Nephron progenitor cell (in vitro differentiated cells): ENCODE data around the gene PSG1.
"Not testable (repeated sequence)": the region's sequence is repeated elsewhere in the genome, so short reads cannot be mapped to it uniquely, and the experiment has no call there.

Experiments used
- DNase-seq: peaks from one replicate; pipeline ENCODE4 v3.0.0; 2021
- H3K27ac Mint-ChIP-seq: 2 replicates; pipeline ENCODE4 v1.8.0; 2021; ENCODE audit warnings: mild to moderate bottlenecking, moderate library complexity, mixed read lengths
- H3K27me3 Mint-ChIP-seq: 2 replicates; pipeline ENCODE4 v1.8.0; 2021; ENCODE audit warnings: mild to moderate bottlenecking, low read depth, mixed read lengths; ENCODE audit not compliant: poor library complexity
- H3K36me3 Mint-ChIP-seq: 2 replicates; pipeline ENCODE4 v1.8.0; 2021; ENCODE audit warnings: low read depth, mixed read lengths
- H3K4me1 Mint-ChIP-seq: 2 replicates; pipeline ENCODE4 v1.8.0; 2021; ENCODE audit warnings: mixed read lengths
- H3K4me3 Mint-ChIP-seq: 2 replicates; pipeline ENCODE4 v1.8.0; 2021; ENCODE audit warnings: mild to moderate bottlenecking, moderate library complexity, mixed read lengths
- H3K9me3 Mint-ChIP-seq: 2 replicates; pipeline ENCODE4 v1.8.0; 2021; ENCODE audit warnings: mild to moderate bottlenecking, moderate library complexity, mixed read lengths

Gene PSG1

GRCh38 chr19:42913516-42913915 lies 34.0 kb upstream of the PSG1 start:
- not testable (repeated sequence) for H3K27me3 Mint-ChIP-seq, H3K4me3 Mint-ChIP-seq, H3K27ac Mint-ChIP-seq, H3K4me1 Mint-ChIP-seq, H3K36me3 Mint-ChIP-seq, DNase-seq
- peaks cover 87% of the 10 kb centered on the region for H3K9me3 Mint-ChIP-seq

GRCh38 chr19:42912941-42913340 lies 33.4 kb upstream of the PSG1 start:
- H3K4me3 Mint-ChIP-seq, H3K4me1 Mint-ChIP-seq, H3K27ac Mint-ChIP-seq, DNase-seq, H3K36me3 Mint-ChIP-seq, H3K27me3 Mint-ChIP-seq: not testable (repeated sequence)
- H3K9me3 Mint-ChIP-seq, result peaks cover 86% of the 10 kb centered on the region

GRCh38 chr19:42911731-42912130 lies 32.2 kb upstream of the PSG1 start:
- not testable (repeated sequence) for H3K27ac Mint-ChIP-seq, H3K36me3 Mint-ChIP-seq, H3K27me3 Mint-ChIP-seq, DNase-seq, H3K4me3 Mint-ChIP-seq, H3K4me1 Mint-ChIP-seq
- peaks cover 85% of the 10 kb centered on the region for H3K9me3 Mint-ChIP-seq

- H3K36me3 Mint-ChIP-seq, H3K4me3 Mint-ChIP-seq, H3K27me3 Mint-ChIP-seq, H3K27ac Mint-ChIP-seq, DNase-seq, H3K4me1 Mint-ChIP-seq: not testable (repeated sequence)
- peaks cover 84% of the 10 kb centered on the region for H3K9me3 Mint-ChIP-seq
Observed at GRCh38 chr19:42906162-42906561, 26.6 kb upstream of the PSG1 start.

GRCh38 chr19:42900561-42900960 lies 21.0 kb upstream of the PSG1 start:
- not testable (repeated sequence) for H3K36me3 Mint-ChIP-seq, H3K27ac Mint-ChIP-seq, H3K4me3 Mint-ChIP-seq, DNase-seq, H3K27me3 Mint-ChIP-seq, H3K4me1 Mint-ChIP-seq
- peaks cover 86% of the 10 kb centered on the region for H3K9me3 Mint-ChIP-seq

- DNase-seq, H3K4me1 Mint-ChIP-seq, H3K27ac Mint-ChIP-seq, H3K4me3 Mint-ChIP-seq, H3K36me3 Mint-ChIP-seq, H3K27me3 Mint-ChIP-seq: not testable (repeated sequence)
- H3K9me3 Mint-ChIP-seq, result peaks cover 84% of the 10 kb centered on the region
Observed at GRCh38 chr19:42899674-42900073, 20.2 kb upstream of the PSG1 start.

GRCh38 chr19:42899110-42899509 lies 19.6 kb upstream of the PSG1 start:
- not testable (repeated sequence) for H3K36me3 Mint-ChIP-seq, DNase-seq, H3K27me3 Mint-ChIP-seq, H3K4me3 Mint-ChIP-seq, H3K27ac Mint-ChIP-seq, H3K4me1 Mint-ChIP-seq
- peaks cover 85% of the 10 kb centered on the region for H3K9me3 Mint-ChIP-seq

GRCh38 chr19:42898656-42899055 lies 19.1 kb upstream of the PSG1 start:
- H3K4me1 Mint-ChIP-seq, H3K4me3 Mint-ChIP-seq, H3K27ac Mint-ChIP-seq, H3K36me3 Mint-ChIP-seq, H3K27me3 Mint-ChIP-seq, DNase-seq: not testable (repeated sequence)
- H3K9me3 Mint-ChIP-seq, result peaks cover 82% of the 10 kb centered on the region

- not testable (repeated sequence) for DNase-seq, H3K4me1 Mint-ChIP-seq, H3K4me3 Mint-ChIP-seq, H3K36me3 Mint-ChIP-seq, H3K27ac Mint-ChIP-seq, H3K27me3 Mint-ChIP-seq
- H3K9me3 Mint-ChIP-seq, result peaks cover 84% of the 10 kb centered on the region
Observed at GRCh38 chr19:42897729-42898128, 18.2 kb upstream of the PSG1 start.

- not testable (repeated sequence) for DNase-seq
Observed at GRCh38 chr19:42890446-42890845, 10.9 kb upstream of the PSG1 start.

GRCh38 chr19:42887876-42888445 lies 8.4 kb upstream of the PSG1 start:
- not testable (repeated sequence) for DNase-seq, H3K36me3 Mint-ChIP-seq

More at GRCh38 chr19:42890446-42890845, 10.9 kb upstream of the PSG1 start:
- H3K27ac Mint-ChIP-seq, H3K27me3 Mint-ChIP-seq, H3K4me1 Mint-ChIP-seq, H3K36me3 Mint-ChIP-seq, H3K4me3 Mint-ChIP-seq: not testable (repeated sequence)
- peaks cover 81% of the 10 kb centered on the region for H3K9me3 Mint-ChIP-seq

GRCh38 chr19:42882730-42883129 lies 3.2 kb upstream of the PSG1 start:
- H3K4me3 Mint-ChIP-seq, H3K4me1 Mint-ChIP-seq, DNase-seq, H3K36me3 Mint-ChIP-seq, H3K27me3 Mint-ChIP-seq, H3K27ac Mint-ChIP-seq: not testable (repeated sequence)
- H3K9me3 Mint-ChIP-seq, result peaks cover 93% of the 10 kb centered on the region

More at GRCh38 chr19:42887876-42888445, 8.4 kb upstream of the PSG1 start:
- not testable (repeated sequence) for H3K27ac Mint-ChIP-seq, H3K27me3 Mint-ChIP-seq, H3K4me1 Mint-ChIP-seq, H3K4me3 Mint-ChIP-seq
- peaks cover 87% of the 10 kb centered on the region for H3K9me3 Mint-ChIP-seq

- not testable (repeated sequence) for H3K27me3 Mint-ChIP-seq, DNase-seq, H3K27ac Mint-ChIP-seq, H3K4me3 Mint-ChIP-seq, H3K4me1 Mint-ChIP-seq, H3K36me3 Mint-ChIP-seq
- H3K9me3 Mint-ChIP-seq, result peaks cover 91% of the 10 kb centered on the region
Observed at GRCh38 chr19:42882010-42882409, 2.5 kb upstream of the PSG1 start.

GRCh38 chr19:42881279-42881678 lies 1.8 kb upstream of the PSG1 start:
- not testable (repeated sequence) for H3K4me3 Mint-ChIP-seq, H3K27ac Mint-ChIP-seq, H3K27me3 Mint-ChIP-seq, DNase-seq, H3K36me3 Mint-ChIP-seq, H3K4me1 Mint-ChIP-seq
- peaks cover 91% of the 10 kb centered on the region for H3K9me3 Mint-ChIP-seq

GRCh38 chr19:42880621-42881020 lies 1.1 kb upstream of the PSG1 start:
- H3K4me3 Mint-ChIP-seq, DNase-seq, H3K27me3 Mint-ChIP-seq, H3K4me1 Mint-ChIP-seq, H3K27ac Mint-ChIP-seq, H3K36me3 Mint-ChIP-seq: not testable (repeated sequence)
- peaks cover 91% of the 10 kb centered on the region for H3K9me3 Mint-ChIP-seq
